Neural progenitor cell (in vitro differentiated cells): Measurements from ENCODE around the gene LMF1.

Source experiments
- EZH2 ChIP-seq: fragments of 200-600 bp; sonication (generic); IDR thresholded peaks from 2 replicates; pipeline ENCODE4 v1.6.1; 2017; ENCODE audit warnings: antibody characterized with exemption, mild to moderate bottlenecking, moderate library complexity
- TF ChIP-seq, protein P1 (sequence below): fragments of 200-600 bp; sonication (generic); IDR thresholded peaks from 2 replicates; pipeline ENCODE4 v1.5.1; 2017; ENCODE audit warnings: antibody characterized with exemption, mild to moderate bottlenecking

DNA sequence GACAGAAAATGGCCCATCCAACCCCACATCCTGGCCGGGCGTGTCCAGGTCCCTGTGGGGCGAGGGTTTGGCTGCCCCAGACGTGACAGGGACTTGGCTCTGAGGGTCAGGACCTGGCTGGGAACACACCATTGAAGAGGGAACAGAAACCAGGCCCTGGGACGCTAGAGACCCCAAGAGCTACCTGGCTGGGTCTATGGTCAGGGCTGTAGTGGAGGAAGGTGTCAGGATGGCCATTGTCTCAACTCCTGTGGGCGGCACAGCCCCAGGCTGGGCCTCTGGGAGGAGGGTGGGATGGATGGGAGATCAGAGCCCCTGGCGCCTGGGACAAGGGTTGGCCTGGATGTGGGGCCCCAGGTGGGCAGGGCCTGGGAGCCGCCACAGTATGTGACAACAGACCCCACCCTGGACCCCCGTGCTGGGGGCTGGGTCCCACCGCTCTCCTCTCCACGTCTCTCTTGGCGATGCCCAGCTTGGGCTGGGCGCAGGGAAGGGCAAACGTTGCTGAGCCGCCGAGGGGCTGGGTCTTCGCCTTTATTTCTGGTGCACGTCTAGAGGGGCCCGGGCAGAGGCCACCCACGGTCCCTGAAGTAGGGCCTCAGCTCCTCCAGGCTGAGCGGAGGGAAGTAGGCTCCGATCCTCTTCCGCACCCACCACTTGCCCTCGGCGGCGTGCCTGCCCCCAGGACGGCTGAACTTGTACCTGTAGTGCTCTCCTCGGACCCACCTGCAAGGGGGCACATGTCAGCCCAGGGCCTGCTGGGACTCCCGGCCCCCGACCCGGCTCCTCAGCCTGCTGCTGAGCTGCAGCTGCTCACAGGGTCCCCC, 116.6 kb downstream of the LMF1 start:
- TF ChIP-seq, protein P1, sequence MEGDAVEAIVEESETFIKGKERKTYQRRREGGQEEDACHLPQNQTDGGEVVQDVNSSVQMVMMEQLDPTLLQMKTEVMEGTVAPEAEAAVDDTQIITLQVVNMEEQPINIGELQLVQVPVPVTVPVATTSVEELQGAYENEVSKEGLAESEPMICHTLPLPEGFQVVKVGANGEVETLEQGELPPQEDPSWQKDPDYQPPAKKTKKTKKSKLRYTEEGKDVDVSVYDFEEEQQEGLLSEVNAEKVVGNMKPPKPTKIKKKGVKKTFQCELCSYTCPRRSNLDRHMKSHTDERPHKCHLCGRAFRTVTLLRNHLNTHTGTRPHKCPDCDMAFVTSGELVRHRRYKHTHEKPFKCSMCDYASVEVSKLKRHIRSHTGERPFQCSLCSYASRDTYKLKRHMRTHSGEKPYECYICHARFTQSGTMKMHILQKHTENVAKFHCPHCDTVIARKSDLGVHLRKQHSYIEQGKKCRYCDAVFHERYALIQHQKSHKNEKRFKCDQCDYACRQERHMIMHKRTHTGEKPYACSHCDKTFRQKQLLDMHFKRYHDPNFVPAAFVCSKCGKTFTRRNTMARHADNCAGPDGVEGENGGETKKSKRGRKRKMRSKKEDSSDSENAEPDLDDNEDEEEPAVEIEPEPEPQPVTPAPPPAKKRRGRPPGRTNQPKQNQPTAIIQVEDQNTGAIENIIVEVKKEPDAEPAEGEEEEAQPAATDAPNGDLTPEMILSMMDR: no peak
- no peak for TF ChIP-seq EZH2
